H1 (cell line): ENCODE data around the gene ADCY9. TPM values are rescaled to one million over a fixed set of nuclear protein-coding genes. Genes with fewer than 3 reads are reported as not detected.
A peak's percentile ranks its signal among the peaks of the same experiment; 100 is the strongest.

Experiments
- CTCF ChIA-PET: fragments of 300-600 bp; sonication (Branson Sonifier 250); formaldehyde crosslinking; loops from one replicate; lab custom pipeline; 2021; ENCODE audit not compliant: partially characterized antibody; lab: Charles Lee
- POLR2A ChIA-PET: fragments of 300-600 bp; sonication (Branson Sonifier 250); formaldehyde crosslinking; loops from one replicate; lab custom pipeline; 2021; ENCODE audit warnings: inconsistent platforms; ENCODE audit not compliant: partially characterized antibody; lab: Charles Lee
- DNase-seq, 2 experiments: peaks; one replicate each; pipeline versions ENCODE4 v3.0.0 to v3.0.0-alpha.2; 2010 to 2022; ENCODE audit warnings: low spot score in 2 of 2, low read depth in 1 of 2, mixed read lengths in 1 of 2
- FAIRE-seq: peaks from 2 replicates; lab custom pipeline; 2011; peaks lifted over from hg19 to GRCh38; lab: Jason Lieb, UNC
- H2AFZ ChIP-seq: 2 replicates; pipeline ENCODE4 v1.8.1; 2012; ENCODE audit warnings: low read length, inconsistent platforms
- H2AK5ac ChIP-seq: 2 replicates; pipeline ENCODE4 v1.6.1; 2013; ENCODE audit warnings: low read depth, low read length
- H2BK120ac ChIP-seq: replicated peaks from 2 replicates; pipeline ENCODE3; 2013; ENCODE audit warnings: low read depth, low read length, inconsistent platforms
- H2BK12ac ChIP-seq: 2 replicates; pipeline ENCODE4 v1.6.1; 2013; ENCODE audit warnings: low read depth, low read length
- H2BK15ac ChIP-seq: 2 replicates; pipeline ENCODE4 v1.6.1; 2013; ENCODE audit warnings: low read length
- H2BK20ac ChIP-seq: 2 replicates; pipeline ENCODE4 v1.6.1; 2013; ENCODE audit warnings: low read length
- H2BK5ac ChIP-seq: 2 replicates; pipeline ENCODE4 v1.6.1; 2013; ENCODE audit warnings: low read depth, low read length
- H3K14ac ChIP-seq: 2 replicates; pipeline ENCODE4 v1.6.1; 2013; ENCODE audit warnings: inconsistent platforms; ENCODE audit not compliant: insufficient read length
- H3K18ac ChIP-seq: 2 replicates; pipeline ENCODE4 v1.6.1; 2013; ENCODE audit warnings: low read length; ENCODE audit errors: extremely low read depth
- H3K23ac ChIP-seq: 2 replicates; pipeline ENCODE4 v1.6.1; 2013; ENCODE audit warnings: inconsistent platforms; ENCODE audit not compliant: insufficient read length
- H3K23me2 ChIP-seq: 2 replicates; pipeline ENCODE4 v1.6.1; 2013; ENCODE audit warnings: low read depth, low read length
- H3K27ac ChIP-seq: 2 replicates; pipeline ENCODE4 v1.6.1; 2011; ENCODE audit warnings: low read depth, low read length, inconsistent platforms
- H3K27me3 ChIP-seq, 4 experiments: replicated peaks in 1 of 4; 1 replicate in 1 of 4; 2 replicates in 3 of 4; pipeline versions ENCODE4 v1.6.1 to v1.8.1; 2011 to 2013; ENCODE audit warnings: low read length in 3 of 4, mild to moderate bottlenecking in 3 of 4, inconsistent platforms in 2 of 4, mixed read lengths in 2 of 4, moderate library complexity in 1 of 4; ENCODE audit not compliant: control insufficient read depth in 3 of 4, insufficient read depth in 3 of 4; ENCODE audit errors: extremely low read depth in 1 of 4
- H3K36me3 ChIP-seq, 4 experiments: 2 replicates each; pipeline versions ENCODE4 v1.6.1 to v1.8.1; 2011 to 2013; ENCODE audit warnings: mild to moderate bottlenecking in 4 of 4, low read length in 3 of 4, moderate library complexity in 2 of 4, control low read depth in 1 of 4, inconsistent platforms in 1 of 4; ENCODE audit not compliant: insufficient read depth in 4 of 4, control insufficient read depth in 2 of 4
- H3K4ac ChIP-seq: replicated peaks from 2 replicates; pipeline ENCODE3; 2013; ENCODE audit warnings: low read length, low read depth, mixed read lengths, inconsistent platforms; ENCODE audit not compliant: insufficient read length
- H3K4me1 ChIP-seq, 4 experiments: replicated peaks in 1 of 4; 1 replicate in 1 of 4; 2 replicates in 3 of 4; pipeline versions ENCODE4 v1.6.1 to v1.8.1; 2011 to 2013; ENCODE audit warnings: low read length in 3 of 4, inconsistent platforms in 2 of 4, mixed read lengths in 1 of 4; ENCODE audit not compliant: insufficient read depth in 4 of 4, control insufficient read depth in 3 of 4
- H3K4me2 ChIP-seq, 2 experiments: 2 replicates each; pipeline versions ENCODE4 v1.6.1 to v1.8.1; 2011 to 2013; ENCODE audit warnings: low read depth in 2 of 2, low read length in 2 of 2, control low read depth in 1 of 2, inconsistent platforms in 1 of 2, mild to moderate bottlenecking in 1 of 2; ENCODE audit not compliant: insufficient read depth in 1 of 2
- H3K4me3 ChIP-seq, 4 experiments: fragments of 200-600, 300-600 bp in 1 of 4; sonication (generic), shearing (Covaris generic), sonication (Bioruptor Twin) in 1 of 4; 2 replicates each; pipeline versions ENCODE4 v1.5.1 to v1.8.1; 2011 to 2016; ENCODE audit warnings: low read length in 4 of 4, low read depth in 3 of 4, control low read depth in 2 of 4, inconsistent platforms in 2 of 4, mild to moderate bottlenecking in 2 of 4, mixed read lengths in 1 of 4, moderate library complexity in 1 of 4; ENCODE audit not compliant: insufficient read depth in 2 of 4; ENCODE audit errors: extremely low read depth in 1 of 4
- H3K56ac ChIP-seq: replicated peaks from 2 replicates; pipeline ENCODE3; 2013; ENCODE audit warnings: low read depth, mild to moderate bottlenecking, mixed read lengths, low read length, inconsistent platforms; ENCODE audit not compliant: insufficient read length
- H3K79me1 ChIP-seq: 2 replicates; pipeline ENCODE4 v1.6.1; 2013; ENCODE audit warnings: low read depth, low read length, control low read depth
- H3K79me2 ChIP-seq, 2 experiments: 2 replicates each; pipeline versions ENCODE4 v1.6.1 to v1.8.1; 2012 to 2013; ENCODE audit warnings: low read length in 2 of 2, mild to moderate bottlenecking in 2 of 2, inconsistent platforms in 1 of 2; ENCODE audit not compliant: insufficient read depth in 2 of 2, control insufficient read depth in 1 of 2
- H3K9ac ChIP-seq, 4 experiments: replicated peaks in 1 of 4; 1 replicate in 1 of 4; 2 replicates in 3 of 4; pipeline versions ENCODE4 v1.6.1 to v1.8.1; 2011 to 2013; ENCODE audit warnings: low read depth in 3 of 4, low read length in 3 of 4, control low read depth in 2 of 4, mild to moderate bottlenecking in 2 of 4, moderate library complexity in 2 of 4, inconsistent platforms in 1 of 4; ENCODE audit errors: extremely low read depth in 1 of 4
- H3K9me3 ChIP-seq, 2 experiments: 2 replicates each; pipeline versions ENCODE4 v1.6.1 to v1.8.1; 2012 to 2013; ENCODE audit warnings: mild to moderate bottlenecking in 2 of 2, moderate library complexity in 2 of 2, control low read depth in 1 of 2, inconsistent platforms in 1 of 2, low read depth in 1 of 2, low read length in 1 of 2, mixed read lengths in 1 of 2; ENCODE audit not compliant: insufficient read depth in 2 of 2
- H4K20me1 ChIP-seq, 2 experiments: replicated peaks in 1 of 2; 2 replicates each; pipeline versions ENCODE3 to v1.8.1; 2011 to 2013; ENCODE audit warnings: inconsistent platforms in 2 of 2, low read length in 2 of 2, mild to moderate bottlenecking in 1 of 2; ENCODE audit not compliant: insufficient read depth in 2 of 2, control insufficient read depth in 1 of 2
- H4K5ac ChIP-seq: 2 replicates; pipeline ENCODE4 v1.6.1; 2013; ENCODE audit warnings: low read length, low read depth, mixed read lengths, inconsistent platforms; ENCODE audit not compliant: insufficient read length
- H4K8ac ChIP-seq: 2 replicates; pipeline ENCODE4 v1.8.0; 2013; ENCODE audit warnings: mild to moderate bottlenecking, moderate library complexity, low read length, inconsistent platforms; ENCODE audit not compliant: insufficient read depth; ENCODE audit errors: extremely low read depth
- H4K91ac ChIP-seq: replicated peaks from 2 replicates; pipeline ENCODE3; 2013; ENCODE audit warnings: low read length, mixed read lengths, inconsistent platforms; ENCODE audit not compliant: insufficient read length
- EZH2 ChIP-seq: fragments of 200-600 bp; sonication (generic); IDR thresholded peaks from 2 replicates; pipeline ENCODE4 v1.7.1; 2012; ENCODE audit warnings: low read depth, mild to moderate bottlenecking, moderate library complexity, low read length, inconsistent platforms; ENCODE audit not compliant: severe bottlenecking
- JUND ChIP-seq: IDR thresholded peaks from 2 replicates; pipeline ENCODE4 v1.6.1; 2011; ENCODE audit warnings: mild to moderate bottlenecking, improper control_type of control experiment, low read length
- WGBS, 2 experiments: shearing (Covaris generic) in 1 of 2; methylation state at CpG; one replicate each; pipeline versions ENCODE4 v1.1.6 to v1.1.7; 2013 to 2015; ENCODE audit warnings: low lambda C conversion rate in 2 of 2, mixed read lengths in 2 of 2, inconsistent platforms in 1 of 2, low coverage in 1 of 2, missing lambda C conversion rate in 1 of 2; ENCODE audit not compliant: insufficient replicate concordance in 2 of 2, insufficient coverage in 1 of 2, insufficient read length in 1 of 2; ENCODE audit errors: extremely low coverage in 1 of 2, missing lambda C conversion rate in 1 of 2; 5-methylcytosine and 5-hydroxymethylcytosine counted together
- polyA plus RNA-seq, 7 experiments: library from polyadenylated mRNA; depleted of rRNA in 3 of 7; stranded (reverse) in 5 of 7; unstranded in 2 of 7; fragments of >200 nt in 5 of 7; fragments of 200-250 nt in 2 of 7; gene quantifications; 1 replicate in 5 of 7; 2 replicates in 1 of 7; 4 replicates in 1 of 7; pipeline versions ENCODE4 v1.2.1 to v1.2.3, GENCODE V29; 2011 to 2013; ENCODE audit warnings: missing spikeins in 2 of 7, mixed read lengths in 2 of 7
- total RNA-seq: library from RNA; stranded (reverse); fragmentation: NEBNext Ultra II Directional; extraction: Animal tissue kit (Norgen Biotek cat#: 25700); gene quantifications from 2 replicates; pipeline ENCODE4 v1.2.1, GENCODE V29; 2021
- TF ChIP-seq, protein P1 (sequence below): IDR thresholded peaks from 2 replicates; pipeline ENCODE4 v1.6.1; 2012; ENCODE audit warnings: inconsistent platforms

Gene ADCY9
- total and polyA plus RNA-seq, 2 of the 8 experiments (the other 6 are each of a cell fraction or from before 2014, with no cell fraction given): 5.4 to 13.1 TPM

DNA sequence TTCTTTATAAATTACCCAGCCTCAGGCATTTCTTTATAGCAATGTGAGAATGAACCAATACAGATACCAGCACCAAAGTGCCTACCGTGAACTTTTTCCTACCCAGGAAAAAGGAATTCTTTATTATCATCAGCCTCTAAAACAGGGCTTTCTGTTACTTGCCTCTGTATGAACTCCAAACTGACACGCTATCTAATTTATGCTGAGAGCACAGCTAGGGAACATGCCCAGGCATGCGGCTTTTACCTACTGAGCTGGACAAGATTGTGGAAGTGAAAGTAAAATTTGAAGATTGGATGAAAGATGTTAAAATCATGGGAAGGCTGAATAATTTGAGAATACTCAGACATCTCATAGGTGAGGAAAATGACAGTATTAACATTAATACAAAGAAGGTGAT is 24.4 kb upstream of the ADCY9 start:
- DNase-seq (no peak), FAIRE-seq (no peak)
- Histone ChIP-seq H3K14ac (no peak overlapping the region), H3K23me2 (peaks cover under 1% of the 10 kb centered on the region; the same call in 1 of the 2 replicates), H3K4me2 (no peak overlapping the region), H2BK15ac (no peak overlapping the region), H3K27me3 (peaks cover 0 to 6% (median 3%) of the 10 kb centered on the region in 4 experiments; a peak in 3 of 7 replicates), H3K4me1 (no peaks in the 10 kb centered on the region; a peak in 1 of 7 replicates), H4K5ac (no peak overlapping the region), H2AFZ (peak overlapping the region; percentile 5; the same call in 1 of the 2 replicates), H3K36me3 (no peaks in the 10 kb centered on the region), H4K91ac (no peak overlapping the region), H2BK20ac (0 out of 2 replicates have a peak overlapping the region, but pooled peaks have one; percentile 43), H3K4ac (no peak overlapping the region), H3K9ac (no peak overlapping the region), H4K8ac (no peak overlapping the region), H3K27ac (no peak overlapping the region), H3K56ac (no peak overlapping the region), H3K9me3 (0 out of 4 replicates have a peak, but pooled peaks cover 0 to 4% of the 10 kb centered on the region in 2 experiments), H2BK12ac (no peak overlapping the region), H3K4me3 (no peak overlapping the region), H3K79me1 (no peaks in the 10 kb centered on the region), H3K18ac (no peak overlapping the region), H3K79me2 (no peaks in the 10 kb centered on the region), H2BK120ac (no peak overlapping the region), H2BK5ac (peak overlapping the region; percentile 76; the same call in 1 of the 2 replicates), H2AK5ac (no peak overlapping the region), H3K23ac (no peak overlapping the region), H4K20me1 (no peaks in the 10 kb centered on the region)
- CTCF ChIA-PET: no interaction called here
- POLR2A ChIA-PET: no interaction called here
- 84% methylated on average over 3 of the region's 3 CpGs; no CpG with 5 or more reads in 1 of the 2 experiments for WGBS, 2 experiments
- no peak for TF ChIP-seq JUND
- TF ChIP-seq, protein P1, sequence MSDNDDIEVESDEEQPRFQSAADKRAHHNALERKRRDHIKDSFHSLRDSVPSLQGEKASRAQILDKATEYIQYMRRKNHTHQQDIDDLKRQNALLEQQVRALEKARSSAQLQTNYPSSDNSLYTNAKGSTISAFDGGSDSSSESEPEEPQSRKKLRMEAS: 0 out of 2 replicates have a peak, but pooled peaks have one; percentile 10
- no peak for TF ChIP-seq EZH2
